Prostate gland (tissue), 2 donors: Measurements from ENCODE around the gene CIDEA. TPM values are rescaled to one million over a fixed set of nuclear protein-coding genes. Genes with fewer than 3 reads are reported as not detected.
"Not testable (repeated sequence)": the region's sequence is repeated elsewhere in the genome, so short reads cannot be mapped to it uniquely, and the experiment has no call there.

Experiments used
- DNase-seq: peaks from one replicate; pipeline ENCODE4 v3.0.0-alpha.2; 2019; ENCODE audit warnings: low spot score
- H3K27ac ChIP-seq, 2 donors: fragments of 200-600 bp; sonication (generic); 2 replicates each; pipeline ENCODE4 v1.5.1; 2017 to 2019
- H3K27me3 ChIP-seq: fragments of 200-600 bp; sonication (generic); replicated peaks from 2 replicates; pipeline ENCODE4 v1.5.1; 2019; ENCODE audit not compliant: insufficient read depth
- H3K36me3 ChIP-seq, 2 donors: fragments of 200-600 bp; sonication (generic); 1 replicate in 1 of 2; 2 replicates in 1 of 2; pipeline versions ENCODE4 v1.5.1 to v1.8.1; 2017 to 2019
- H3K4me1 ChIP-seq: fragments of 200-600 bp; sonication (generic); replicated peaks from 2 replicates; pipeline ENCODE4 v1.5.1; 2019
- H3K4me3 ChIP-seq, 2 donors: fragments of 200-600 bp; sonication (generic); 2 replicates each; pipeline ENCODE4 v1.5.1; 2017 to 2019
- H3K9me3 ChIP-seq: fragments of 200-600 bp; sonication (generic); 2 replicates; pipeline ENCODE4 v1.5.1; 2017
- POLR2A ChIP-seq: fragments of 450-650 bp; IDR thresholded peaks from one replicate; pipeline ENCODE4 v1.6.1; 2016; ENCODE audit warnings: antibody characterized with exemption, mild to moderate bottlenecking
- POLR2AphosphoS5 ChIP-seq: sonication (generic); formaldehyde crosslinking; IDR thresholded peaks from one replicate; pipeline ENCODE4 v1.6.1; 2017; ENCODE audit warnings: antibody characterized with exemption
- WGBS: methylation state at CpG from one replicate; pipeline ENCODE4 v1.1.5; 2018; 5-methylcytosine and 5-hydroxymethylcytosine counted together
- intact Hi-C: fragments of 100-400 bp; cut with DNase I; formaldehyde crosslinking; loops from one replicate; pipeline ENCODE4 v1.14.2; 2022
- total RNA-seq, 2 donors: library from RNA; depleted of rRNA; stranded (reverse); fragments of >200 nt; gene quantifications; one replicate each; pipeline ENCODE4 v1.1.0, GENCODE V29; 2016
- TF ChIP-seq, protein P1 (sequence below), 4 experiments: fragments of 200-600 bp in 2 of 4; fragments of 450-650 bp in 2 of 4; sonication (generic) in 2 of 4; IDR thresholded peaks; 1 replicate in 3 of 4; 2 replicates in 1 of 4; pipeline ENCODE4 v1.5.1; 2016 to 2019; ENCODE audit warnings: antibody characterized with exemption in 4 of 4, mild to moderate bottlenecking in 2 of 4, moderate library complexity in 2 of 4

CIDEA gene
- total RNA-seq, 2 donors from 2014 or later = not detected

GRCh38 chr18:12228308-12228707 lies 25.9 kb upstream of the CIDEA start:
- 69% methylated on average over 2 of the region's 3 CpGs for WGBS
- H3K4me3 ChIP-seq, DNase-seq, H3K36me3 ChIP-seq, H3K4me1 ChIP-seq, intact Hi-C loops, H3K27ac ChIP-seq, H3K9me3 ChIP-seq, H3K27me3 ChIP-seq: not testable (repeated sequence)

DNA sequence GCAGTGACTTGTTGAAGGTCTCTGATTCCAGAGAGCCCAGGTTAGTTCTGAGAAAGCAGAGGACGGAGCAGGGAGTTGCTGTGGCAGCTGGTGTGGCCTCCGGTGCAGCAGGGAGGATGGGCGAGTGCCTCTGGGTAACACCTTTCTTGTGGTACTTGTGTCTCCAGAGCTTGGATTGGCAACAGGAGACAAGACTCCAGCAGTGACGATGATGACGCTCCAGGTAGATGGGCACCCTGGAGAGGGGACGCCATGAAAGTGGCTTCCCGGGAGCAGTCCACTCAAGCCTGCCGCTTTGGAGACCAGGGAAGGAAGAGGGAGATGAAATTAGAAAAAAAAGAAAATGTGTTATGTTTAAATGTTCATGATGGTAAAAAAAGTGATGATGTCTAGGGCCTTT lies 23.6 kb upstream of the CIDEA start:
- H3K36me3 ChIP-seq, H3K27me3 ChIP-seq, DNase-seq, H3K27ac ChIP-seq, H3K4me1 ChIP-seq, H3K9me3 ChIP-seq, H3K4me3 ChIP-seq: not testable (repeated sequence)
- intact Hi-C loops = loop anchor here (10.0 kb wide), 2 partner anchors 136 to 1626 kb away; partner anchors contain the start of gene ANKRD62
- 97% methylated on average over 8 of the region's 8 CpGs for WGBS

DNA sequence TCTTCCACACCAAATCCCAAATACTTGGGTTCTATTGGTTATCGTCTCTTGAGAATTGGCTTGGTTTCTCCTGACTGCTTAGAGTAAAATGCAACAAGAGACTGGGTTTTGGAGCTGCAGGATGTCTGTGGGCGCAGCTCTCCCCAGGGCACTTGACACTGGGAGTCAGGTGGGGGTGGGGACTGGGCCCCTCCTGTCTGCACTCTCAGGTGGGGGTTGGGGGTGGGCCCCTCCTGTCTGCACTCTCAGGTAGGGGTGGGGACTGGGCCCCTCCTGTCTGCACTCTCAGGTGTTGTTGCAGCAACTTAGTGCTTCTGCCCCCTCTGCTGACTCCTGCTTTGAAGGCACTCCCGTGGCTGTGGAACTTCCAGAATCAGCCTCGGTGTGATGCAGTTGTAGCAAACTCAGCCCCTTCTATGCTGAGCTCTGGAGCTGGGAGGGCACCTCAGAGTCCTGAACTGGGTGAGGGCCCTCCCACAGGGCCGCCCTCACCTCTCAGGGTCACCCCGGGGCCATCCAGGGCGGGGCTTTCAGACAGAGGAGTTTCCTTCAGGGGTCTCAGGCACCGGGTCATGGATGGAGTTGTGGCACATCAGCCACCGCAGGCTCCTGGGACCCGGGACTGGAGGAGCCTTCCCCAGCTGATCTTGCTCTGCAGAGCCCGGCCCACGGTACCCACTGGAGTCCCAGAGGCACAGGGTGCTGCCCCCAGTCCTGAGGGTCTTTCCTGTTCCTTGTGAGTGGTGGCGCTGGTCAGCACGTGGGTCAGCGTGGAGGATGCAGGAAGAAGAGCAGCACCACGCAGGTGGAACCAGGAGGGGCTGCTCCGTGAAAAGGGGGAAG lies 22.9 kb upstream of the CIDEA start:
- Histone ChIP-seq H3K27ac (no peak overlapping the region), H3K27me3 (no peaks in the 10 kb centered on the region), H3K9me3 (no peaks in the 10 kb centered on the region), H3K36me3 (no peaks in the 10 kb centered on the region), H3K4me3 (no peak overlapping the region), H3K4me1 (no peaks in the 10 kb centered on the region)
- TF ChIP-seq, protein P1, sequence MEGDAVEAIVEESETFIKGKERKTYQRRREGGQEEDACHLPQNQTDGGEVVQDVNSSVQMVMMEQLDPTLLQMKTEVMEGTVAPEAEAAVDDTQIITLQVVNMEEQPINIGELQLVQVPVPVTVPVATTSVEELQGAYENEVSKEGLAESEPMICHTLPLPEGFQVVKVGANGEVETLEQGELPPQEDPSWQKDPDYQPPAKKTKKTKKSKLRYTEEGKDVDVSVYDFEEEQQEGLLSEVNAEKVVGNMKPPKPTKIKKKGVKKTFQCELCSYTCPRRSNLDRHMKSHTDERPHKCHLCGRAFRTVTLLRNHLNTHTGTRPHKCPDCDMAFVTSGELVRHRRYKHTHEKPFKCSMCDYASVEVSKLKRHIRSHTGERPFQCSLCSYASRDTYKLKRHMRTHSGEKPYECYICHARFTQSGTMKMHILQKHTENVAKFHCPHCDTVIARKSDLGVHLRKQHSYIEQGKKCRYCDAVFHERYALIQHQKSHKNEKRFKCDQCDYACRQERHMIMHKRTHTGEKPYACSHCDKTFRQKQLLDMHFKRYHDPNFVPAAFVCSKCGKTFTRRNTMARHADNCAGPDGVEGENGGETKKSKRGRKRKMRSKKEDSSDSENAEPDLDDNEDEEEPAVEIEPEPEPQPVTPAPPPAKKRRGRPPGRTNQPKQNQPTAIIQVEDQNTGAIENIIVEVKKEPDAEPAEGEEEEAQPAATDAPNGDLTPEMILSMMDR (IDR thresholded peaks at IDR 0.05) = no peak
- TF ChIP-seq POLR2AphosphoS5 = no peak
- no peak for TF ChIP-seq POLR2A
- DNase-seq = no peak
- WGBS = 83% methylated on average over 17 of the region's 17 CpGs
- intact Hi-C loops = loop anchor here (10.0 kb wide), 2 partner anchors 136 to 1626 kb away; partner anchors contain the start of gene ANKRD62

- DNase-seq = no peak
- intact Hi-C loops = loop anchor here (10.0 kb wide), 2 partner anchors 137 to 1627 kb away; partner anchors contain the start of gene ANKRD62
- Histone ChIP-seq H3K4me3 (no peak overlapping the region), H3K27ac (no peak overlapping the region), H3K36me3 (no peaks in the 10 kb centered on the region), H3K9me3 (no peaks in the 10 kb centered on the region), H3K27me3 (no peaks in the 10 kb centered on the region), H3K4me1 (no peaks in the 10 kb centered on the region)
- 93% methylated on average over 9 of the region's 9 CpGs for WGBS
- TF ChIP-seq, protein P1 (IDR thresholded peaks at IDR 0.05) = no peak
- TF ChIP-seq POLR2AphosphoS5 (no peak), POLR2A (no peak)
Observed at GRCh38 chr18:12231986-12232385, 22.2 kb upstream of the CIDEA start.

DNA sequence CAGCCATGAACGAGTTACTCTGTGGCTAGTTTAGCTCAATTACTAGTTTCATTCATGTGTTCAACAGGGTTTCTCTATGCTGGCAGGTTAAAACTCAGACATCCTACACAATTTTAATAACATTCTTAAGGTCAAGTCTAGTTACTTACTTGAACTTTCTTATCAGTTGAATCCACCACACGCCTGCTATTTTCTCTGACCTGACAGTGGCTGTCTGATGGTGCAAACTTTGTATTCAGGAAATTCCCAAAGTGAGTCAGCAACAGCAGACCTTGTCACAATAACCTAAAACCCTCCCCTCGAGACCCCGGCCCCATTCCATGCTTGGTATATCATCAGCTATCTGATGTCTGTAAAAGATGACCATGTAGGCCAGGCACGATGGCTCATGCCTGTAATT lies 20.8 kb upstream of the CIDEA start:
- no peaks in the 10 kb centered on the region for H3K36me3 ChIP-seq
- no peak overlapping the region for H3K27ac ChIP-seq
- intact Hi-C loops = loop anchor here (10.0 kb wide), 2 partner anchors 139 to 1629 kb away; partner anchors contain the start of gene ANKRD62
- DNase-seq = no peak
- WGBS = 42% methylated on average over 5 of the region's 5 CpGs
- H3K9me3 ChIP-seq = no peaks in the 10 kb centered on the region
- TF ChIP-seq POLR2AphosphoS5 (no peak), POLR2A (no peak)
- TF ChIP-seq, protein P1 (IDR thresholded peaks at IDR 0.05) = no peak
- no peaks in the 10 kb centered on the region for H3K4me1 ChIP-seq
- no peaks in the 10 kb centered on the region for H3K27me3 ChIP-seq
- H3K4me3 ChIP-seq = no peak overlapping the region
